Skeletal muscle satellite cell (primary cell): ENCODE data around the gene TCAP. TPM values are rescaled to one million over a fixed set of nuclear protein-coding genes. Genes with fewer than 3 reads are reported as not detected.

ENCODE experiments used
- H3K27me3 ChIP-seq: 2 replicates; pipeline ENCODE4 v1.7.0; 2013; ENCODE audit warnings: low read length; ENCODE audit not compliant: control insufficient read depth, insufficient read depth
- H3K36me3 ChIP-seq: 2 replicates; pipeline ENCODE4 v1.7.0; 2013; ENCODE audit warnings: mild to moderate bottlenecking, control low read depth, low read length; ENCODE audit not compliant: insufficient read depth
- H3K4me1 ChIP-seq: 2 replicates; pipeline ENCODE4 v1.7.0; 2013; ENCODE audit warnings: low read length; ENCODE audit not compliant: control insufficient read depth, insufficient read depth
- H3K4me2 ChIP-seq: 2 replicates; pipeline ENCODE4 v1.7.0; 2013; ENCODE audit warnings: mild to moderate bottlenecking, low read length
- H3K4me3 ChIP-seq: 2 replicates; pipeline ENCODE4 v1.7.0; 2013; ENCODE audit warnings: low read length
- H3K9ac ChIP-seq: 2 replicates; pipeline ENCODE4 v1.7.0; 2013; ENCODE audit warnings: mild to moderate bottlenecking, low read depth, low read length, moderate library complexity
- H3K9me3 ChIP-seq: replicated peaks from 2 replicates; pipeline ENCODE4 v1.7.0; 2013; ENCODE audit warnings: mild to moderate bottlenecking, control low read depth, low read length
- total RNA-seq: library from RNA; depleted of rRNA; stranded (reverse); fragments of >200 nt; gene quantifications from 2 replicates; pipeline ENCODE4 v1.2.3, GENCODE V29; 2012; rRNA removed

Gene TCAP, protein sequence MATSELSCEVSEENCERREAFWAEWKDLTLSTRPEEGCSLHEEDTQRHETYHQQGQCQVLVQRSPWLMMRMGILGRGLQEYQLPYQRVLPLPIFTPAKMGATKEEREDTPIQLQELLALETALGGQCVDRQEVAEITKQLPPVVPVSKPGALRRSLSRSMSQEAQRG
- under 0.01 and 0.22 TPM in 2 replicates for total RNA-seq

DNA sequence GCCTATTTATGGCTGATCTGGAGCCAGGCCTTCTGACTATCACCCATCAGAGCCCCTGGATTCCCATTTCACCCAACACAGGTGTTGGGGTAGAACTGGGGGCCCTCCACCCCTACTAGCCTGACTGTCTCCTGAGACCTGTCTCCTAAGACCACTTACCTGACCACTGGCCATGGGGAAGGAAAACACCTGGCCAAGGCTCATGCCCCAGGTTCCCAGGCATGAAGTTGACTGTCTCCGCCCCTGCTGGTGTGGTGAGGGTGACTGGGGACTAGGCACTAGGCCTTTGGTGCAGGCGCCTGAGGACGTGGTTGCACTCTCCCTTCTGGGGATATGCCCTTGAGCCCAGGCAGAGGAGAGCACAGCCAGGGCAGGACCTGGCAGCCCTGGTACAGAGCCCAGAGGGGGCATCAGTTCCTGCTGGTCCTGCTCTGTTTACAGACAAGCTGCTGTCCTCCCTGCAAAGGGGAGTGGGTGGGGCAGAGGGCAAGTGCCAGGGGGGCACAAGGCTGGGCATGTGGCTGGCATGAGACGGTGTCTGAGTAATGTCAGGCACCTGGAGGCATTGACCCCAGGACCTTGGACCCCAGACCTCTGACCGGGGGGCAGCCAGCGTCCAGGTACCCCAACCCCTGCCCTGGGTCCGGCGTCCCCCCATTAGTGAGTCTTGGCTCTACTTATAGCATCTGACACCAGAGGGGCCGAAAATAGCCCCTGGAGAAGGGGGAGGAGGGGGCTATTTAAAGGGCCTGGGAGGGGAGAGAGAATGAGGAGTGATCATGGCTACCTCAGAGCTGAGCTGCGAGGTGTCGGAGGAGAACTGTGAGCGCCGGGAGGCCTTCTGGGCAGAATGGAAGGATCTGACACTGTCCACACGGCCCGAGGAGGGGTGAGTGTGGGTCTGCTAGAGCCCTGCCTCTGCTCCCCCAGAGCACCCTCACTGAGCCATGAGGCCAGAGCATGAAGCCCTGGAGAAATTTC, at the start of gene TCAP:
TSS of gene TCAP (plus strand) at position 769 of the 981 bp plus-strand sequence. CDS start at position 780, 11 bp downstream.
- peaks cover 37% of the 10 kb centered on the region for H3K27me3 ChIP-seq
- H3K4me2 ChIP-seq, result no peak within 1 kb of the TSS
- H3K9ac ChIP-seq, result no peak within 1 kb of the TSS
- peaks cover 26% of the 10 kb centered on the region for H3K4me1 ChIP-seq
- no peak within 1 kb of the TSS for H3K4me3 ChIP-seq
- peaks cover 21% of the 10 kb centered on the region for H3K36me3 ChIP-seq
- no peaks in the 10 kb centered on the region for H3K9me3 ChIP-seq

- Histone ChIP-seq H3K9ac (no peak overlapping the region), H3K4me3 (no peak overlapping the region), H3K36me3 (no peaks in the 10 kb centered on the region), H3K9me3 (no peaks in the 10 kb centered on the region), H3K4me1 (peaks cover 13% of the 10 kb centered on the region), H3K4me2 (no peak overlapping the region), H3K27me3 (peaks cover 41% of the 10 kb centered on the region)
Observed at GRCh38 chr17:39615434-39615833, 49.7 kb upstream of the TCAP start.

DNA sequence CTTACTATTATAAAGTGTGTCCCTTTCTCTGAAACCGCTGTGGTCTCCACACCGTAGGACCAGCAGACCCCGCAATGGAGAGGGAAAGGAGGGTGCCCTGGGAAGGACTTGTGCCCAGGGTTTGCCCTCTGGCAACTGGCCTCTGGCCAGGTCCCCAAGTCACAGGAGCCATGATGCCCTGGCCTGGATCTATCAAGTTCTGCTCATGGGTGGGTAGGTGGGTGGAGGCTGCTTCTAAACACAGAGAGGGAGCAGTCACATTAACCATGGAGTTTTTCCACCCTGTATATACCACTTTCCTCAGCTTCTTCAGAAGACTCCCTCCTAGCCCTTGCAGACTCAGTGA, 48.1 kb upstream of the TCAP start:
- Histone ChIP-seq H3K36me3 (no peaks in the 10 kb centered on the region), H3K4me2 (peak overlapping the region; percentile 77), H3K9me3 (no peaks in the 10 kb centered on the region), H3K4me3 (no peak overlapping the region), H3K9ac (no peak overlapping the region), H3K27me3 (peaks cover 44% of the 10 kb centered on the region), H3K4me1 (peaks cover 13% of the 10 kb centered on the region)

- no peaks in the 10 kb centered on the region for H3K9me3 ChIP-seq
- peak overlapping the region; percentile 80 for H3K9ac ChIP-seq
- H3K4me2 ChIP-seq, result peak overlapping the region; percentile 98
- H3K4me1 ChIP-seq, result peaks cover 13% of the 10 kb centered on the region
- H3K27me3 ChIP-seq, result peaks cover 42% of the 10 kb centered on the region
- no peaks in the 10 kb centered on the region for H3K36me3 ChIP-seq
- H3K4me3 ChIP-seq, result peak overlapping the region; percentile 75
Observed at GRCh38 chr17:39617446-39618245, 47.5 kb upstream of the TCAP start.

DNA sequence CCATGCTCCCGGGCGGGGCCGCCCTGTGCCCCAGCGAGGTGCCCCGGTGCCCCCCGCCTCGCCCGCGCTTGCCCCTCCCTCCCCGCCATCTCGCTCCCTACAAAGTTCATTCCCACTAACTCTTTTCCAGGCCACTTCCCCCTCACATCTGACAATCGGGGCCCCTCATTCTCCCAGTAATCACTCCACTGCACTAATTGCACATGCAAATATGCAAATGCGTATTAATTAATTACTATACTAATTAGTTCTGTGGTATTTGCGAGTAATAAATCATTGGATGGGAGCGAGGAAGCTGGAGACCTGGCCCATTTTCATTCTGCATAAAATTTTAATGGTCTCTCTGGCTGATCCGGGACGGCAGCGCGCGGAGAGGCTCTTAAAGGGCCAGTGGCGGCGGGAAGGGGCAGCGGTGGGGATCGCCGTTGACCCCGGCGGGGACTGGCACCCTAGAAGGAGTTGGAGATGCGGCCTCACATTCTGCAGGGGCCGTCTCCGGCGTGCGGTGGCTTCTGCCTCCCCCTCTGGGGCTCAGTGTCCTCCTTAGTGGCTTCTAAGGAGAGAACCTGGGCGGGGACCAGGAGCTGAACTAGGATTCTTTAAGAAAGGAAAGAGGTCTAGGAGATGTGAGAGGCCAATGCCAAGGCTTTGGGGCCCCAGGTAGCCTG, 46.8 kb upstream of the TCAP start:
- Histone ChIP-seq H3K36me3 (no peaks in the 10 kb centered on the region), H3K4me2 (peak overlapping the region; percentile 98), H3K4me3 (peak overlapping the region; percentile 75), H3K9me3 (no peaks in the 10 kb centered on the region), H3K9ac (peak overlapping the region; percentile 80), H3K27me3 (peaks cover 34% of the 10 kb centered on the region), H3K4me1 (peaks cover 17% of the 10 kb centered on the region)

GRCh38 chr17:39618956-39619785, 46.0 kb upstream of the TCAP start:
- Histone ChIP-seq H3K9me3 (no peaks in the 10 kb centered on the region), H3K27me3 (peaks cover 30% of the 10 kb centered on the region), H3K4me1 (peaks cover 17% of the 10 kb centered on the region), H3K4me2 (peak overlapping the region; percentile 98), H3K9ac (peak overlapping the region; percentile 80), H3K36me3 (no peaks in the 10 kb centered on the region), H3K4me3 (peak overlapping the region; percentile 75)

DNA sequence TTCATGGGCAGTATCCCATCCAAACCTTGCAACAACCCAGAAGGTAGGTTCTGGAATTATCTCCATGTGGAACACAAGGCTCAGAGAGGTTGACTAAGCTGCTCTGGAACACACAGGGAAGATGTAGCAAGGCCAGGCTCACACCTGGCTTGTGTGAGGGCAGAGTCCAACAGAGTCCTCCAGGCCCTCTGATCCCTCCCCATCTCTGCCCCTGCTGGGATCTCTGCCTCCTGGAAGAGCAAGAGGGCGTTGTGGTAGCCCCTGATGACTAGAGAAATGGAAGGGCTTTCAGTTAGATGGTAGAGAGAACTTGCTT, 45.4 kb upstream of the TCAP start:
- no peaks in the 10 kb centered on the region for H3K36me3 ChIP-seq
- H3K9me3 ChIP-seq, result no peaks in the 10 kb centered on the region
- H3K4me1 ChIP-seq, result peaks cover 17% of the 10 kb centered on the region
- no peak overlapping the region for H3K4me2 ChIP-seq
- no peak overlapping the region for H3K9ac ChIP-seq
- no peak overlapping the region for H3K4me3 ChIP-seq
- peaks cover 34% of the 10 kb centered on the region for H3K27me3 ChIP-seq

GRCh38 chr17:39621523-39622379, 43.4 kb upstream of the TCAP start:
- Histone ChIP-seq H3K27me3 (peaks cover 42% of the 10 kb centered on the region), H3K4me3 (peak overlapping the region; percentile 41), H3K36me3 (no peaks in the 10 kb centered on the region), H3K4me1 (peaks cover 19% of the 10 kb centered on the region), H3K9ac (no peak overlapping the region), H3K4me2 (peak overlapping the region; percentile 72), H3K9me3 (no peaks in the 10 kb centered on the region)

- H3K9ac ChIP-seq, result no peak overlapping the region
- H3K9me3 ChIP-seq, result no peaks in the 10 kb centered on the region
- peak overlapping the region; percentile 72 for H3K4me2 ChIP-seq
- no peaks in the 10 kb centered on the region for H3K36me3 ChIP-seq
- H3K27me3 ChIP-seq, result peaks cover 44% of the 10 kb centered on the region
- H3K4me3 ChIP-seq, result peak overlapping the region; percentile 41
- peaks cover 20% of the 10 kb centered on the region for H3K4me1 ChIP-seq
Observed at GRCh38 chr17:39622380-39623006, 42.7 kb upstream of the TCAP start.
